Progenitor cell of endocrine pancreas (in vitro differentiated cells): ENCODE measurements around the gene TPRX1. TPM values are rescaled to one million over a fixed set of nuclear protein-coding genes. Genes with fewer than 3 reads are reported as not detected.
A peak's percentile ranks its signal among the peaks of the same experiment; 100 is the strongest.
"Not testable (repeated sequence)": the region's sequence is repeated elsewhere in the genome, so short reads cannot be mapped to it uniquely, and the experiment has no call there.

Source experiments
- DNase-seq: peaks from one replicate; pipeline ENCODE4 v3.0.0; 2021; ENCODE audit warnings: low spot score; ENCODE audit not compliant: unreplicated experiment
- H3K27ac Mint-ChIP-seq: 2 replicates; pipeline ENCODE4 v1.8.0; 2021; ENCODE audit warnings: mild to moderate bottlenecking, moderate library complexity, mixed read lengths
- H3K27me3 Mint-ChIP-seq: 2 replicates; pipeline ENCODE4 v1.8.0; 2021; ENCODE audit warnings: mixed read lengths
- H3K36me3 Mint-ChIP-seq: 2 replicates; pipeline ENCODE4 v1.8.0; 2022; ENCODE audit warnings: mixed read lengths; ENCODE audit not compliant: insufficient read depth
- H3K4me1 Mint-ChIP-seq: 2 replicates; pipeline ENCODE4 v1.8.0; 2021; ENCODE audit warnings: low read depth, mixed read lengths
- H3K4me3 Mint-ChIP-seq: 2 replicates; pipeline ENCODE4 v1.8.0; 2021; ENCODE audit warnings: low read depth, mild to moderate bottlenecking, moderate library complexity, mixed read lengths
- H3K9me3 Mint-ChIP-seq: 2 replicates; pipeline ENCODE4 v1.8.0; 2021; ENCODE audit warnings: low read depth, mixed read lengths
- CTCF ChIP-seq: fragments of 200-600 bp; sonication (generic); IDR thresholded peaks from one replicate; pipeline ENCODE4 v1.5.0; 2021; ENCODE audit warnings: antibody characterized with exemption, mild to moderate bottlenecking; ENCODE audit not compliant: unreplicated experiment
- total RNA-seq: library from RNA; stranded (reverse); gene quantifications from 2 replicates; pipeline ENCODE4 v1.2.1, GENCODE V29; 2021

Gene TPRX1
- total RNA-seq, 1 donor from 2014 or later = not detected

GRCh38 chr19:47781590-47782262 lies 22.6 kb downstream of the TPRX1 start:
- peaks cover 31% of the 10 kb centered on the region for H3K4me1 Mint-ChIP-seq
- H3K9me3 Mint-ChIP-seq = no peaks in the 10 kb centered on the region
- peak overlapping the region; percentile 32 for H3K4me3 Mint-ChIP-seq
- no peak for TF ChIP-seq CTCF
- no peak for DNase-seq
- peak overlapping the region; percentile 81 for H3K27ac Mint-ChIP-seq
- peaks cover 26% of the 10 kb centered on the region for H3K36me3 Mint-ChIP-seq
- no peaks in the 10 kb centered on the region for H3K27me3 Mint-ChIP-seq

- Mint-ChIP-seq H3K4me3 (peak overlapping the region; percentile 96), H3K9me3 (no peaks in the 10 kb centered on the region), H3K36me3 (peaks cover 24% of the 10 kb centered on the region), H3K4me1 (peaks cover 34% of the 10 kb centered on the region), H3K27me3 (no peaks in the 10 kb centered on the region), H3K27ac (peak overlapping the region; percentile 74)
- TF ChIP-seq CTCF = no peak
- no peak for DNase-seq
Observed at GRCh38 chr19:47780215-47780551, 24.2 kb downstream of the TPRX1 start.

- Mint-ChIP-seq H3K4me3 (peak overlapping the region; percentile 96), H3K4me1 (peaks cover 34% of the 10 kb centered on the region), H3K27ac (peak overlapping the region; percentile 64), H3K9me3 (no peaks in the 10 kb centered on the region), H3K36me3 (peaks cover 24% of the 10 kb centered on the region), H3K27me3 (no peaks in the 10 kb centered on the region)
- TF ChIP-seq CTCF = no peak
- no peak for DNase-seq
Observed at GRCh38 chr19:47779524-47780214, 24.7 kb downstream of the TPRX1 start.

GRCh38 chr19:47778954-47779351 lies 25.4 kb downstream of the TPRX1 start:
- TF ChIP-seq CTCF = no peak
- H3K4me3 Mint-ChIP-seq = peak overlapping the region; percentile 96
- no peak for DNase-seq
- peak overlapping the region; percentile 76 for H3K27ac Mint-ChIP-seq
- H3K36me3 Mint-ChIP-seq = peaks cover 19% of the 10 kb centered on the region
- H3K4me1 Mint-ChIP-seq = peaks cover 38% of the 10 kb centered on the region
- no peaks in the 10 kb centered on the region for H3K9me3 Mint-ChIP-seq
- H3K27me3 Mint-ChIP-seq = no peaks in the 10 kb centered on the region

- no peaks in the 10 kb centered on the region for H3K27me3 Mint-ChIP-seq
- TF ChIP-seq CTCF = no peak
Observed at GRCh38 chr19:47778049-47778953, 26.1 kb downstream of the TPRX1 start, which contains the start of gene SELENOW. SELENOW (plus strand) TSS chr19:47778703; CDS start chr19:47778786, 83 bp downstream.

GRCh38 chr19:47777245-47778048 lies 26.9 kb downstream of the TPRX1 start:
- Mint-ChIP-seq H3K4me3 (peak overlapping the region; percentile 96), H3K27ac (peak overlapping the region; percentile 99), H3K4me1 (peaks cover 44% of the 10 kb centered on the region), H3K36me3 (peaks cover 15% of the 10 kb centered on the region)
- not testable (repeated sequence) for DNase-seq, H3K9me3 Mint-ChIP-seq, H3K27me3 Mint-ChIP-seq

More at GRCh38 chr19:47778049-47778953, 26.1 kb downstream of the TPRX1 start, which contains the start of gene SELENOW:
- peak; percentile 76 for DNase-seq
- peak within 1 kb of the TSS; percentile 99 for H3K27ac Mint-ChIP-seq
- peaks cover 16% of the 10 kb centered on the region for H3K36me3 Mint-ChIP-seq
- H3K9me3 Mint-ChIP-seq = no peaks in the 10 kb centered on the region
- H3K4me1 Mint-ChIP-seq = peaks cover 42% of the 10 kb centered on the region
- H3K4me3 Mint-ChIP-seq = peak within 1 kb of the TSS; percentile 96
